NCI-H460 (cell line): Measurements from ENCODE around the gene HOXC11. TPM values are rescaled to one million over a fixed set of nuclear protein-coding genes. Genes with fewer than 3 reads are reported as not detected.

Experiments used
- DNase-seq: peaks from one replicate; pipeline ENCODE4 v3.0.0-alpha.2; 2016; ENCODE audit warnings: low read depth; ENCODE audit errors: extremely low read depth
- total RNA-seq: library from RNA; depleted of rRNA; stranded (reverse); fragments of >200 nt; shearing (Covaris generic); gene quantifications from 2 replicates; pipeline ENCODE4 v1.2.3, GENCODE V29; 2014

Gene HOXC11
- total RNA-seq, 1 experiment from 2014 or later, result 0.42 TPM

DNA sequence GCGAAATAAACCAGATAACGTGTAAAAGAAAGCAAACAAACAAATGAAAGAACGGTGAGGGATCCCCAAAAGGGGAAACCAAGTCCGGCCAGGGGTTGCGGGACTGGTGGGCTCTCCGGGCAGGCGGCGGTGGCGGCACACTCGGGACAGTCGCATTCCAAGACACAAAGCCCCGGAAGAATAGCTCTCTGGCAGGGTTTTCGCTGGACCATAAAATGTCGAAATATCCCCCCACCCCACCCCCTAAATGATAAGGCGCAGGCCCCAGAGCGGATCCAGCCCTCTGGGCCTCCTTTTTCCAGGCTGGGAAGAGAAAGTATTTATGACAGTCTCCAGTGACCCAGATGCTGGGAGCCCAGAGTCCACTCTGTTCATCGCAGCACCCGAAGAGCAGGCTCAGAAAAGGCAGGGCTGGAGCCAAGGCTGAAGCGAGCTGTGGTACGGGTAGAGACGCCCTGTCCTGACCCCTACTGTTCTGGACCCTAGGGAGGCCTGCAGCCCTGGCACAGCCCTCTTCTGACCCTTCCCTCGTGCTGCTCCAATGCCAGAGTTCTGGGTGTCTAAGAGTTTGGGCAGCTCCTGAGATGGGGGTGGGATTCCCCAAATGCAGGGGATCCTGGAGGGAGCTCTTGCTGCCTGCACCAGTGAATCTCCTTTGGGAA, 33.8 kb downstream of the HOXC11 start:
- no peak for DNase-seq

DNA sequence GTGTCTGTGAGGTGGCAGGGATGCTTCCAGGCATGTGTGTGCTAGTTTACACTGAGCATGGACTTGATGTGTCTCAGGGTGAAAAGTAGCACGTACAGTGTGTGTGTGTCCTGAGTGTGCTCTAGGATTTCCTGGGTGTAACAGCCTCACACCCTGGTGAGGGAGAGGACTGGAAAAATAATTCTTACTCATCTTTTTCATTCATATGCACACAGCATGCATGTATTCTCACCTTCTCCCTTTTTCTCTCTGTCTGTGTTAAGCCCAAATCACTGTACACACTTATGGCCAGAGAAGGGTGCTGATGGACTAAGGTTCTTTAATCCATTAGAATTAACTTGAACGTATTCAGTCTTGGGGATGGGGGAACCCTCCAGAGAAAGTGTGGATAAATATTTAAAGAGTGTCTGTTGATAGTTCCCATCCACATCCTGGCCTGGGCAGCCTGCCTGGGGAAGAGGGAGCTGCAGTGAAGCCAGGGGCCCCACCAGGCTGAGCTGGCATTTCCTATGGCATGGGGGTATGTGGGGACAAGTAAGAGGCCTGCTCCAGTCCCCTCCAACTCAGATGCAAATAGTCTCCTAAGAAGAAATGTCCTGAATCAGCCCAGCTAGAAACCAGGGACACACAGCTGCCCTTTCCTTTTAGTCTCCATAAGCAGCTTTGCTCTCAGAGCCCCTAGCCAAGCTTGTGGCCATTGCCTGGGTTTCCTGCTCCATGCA, 34.8 kb downstream of the HOXC11 start:
- DNase-seq, result no peak

DNA sequence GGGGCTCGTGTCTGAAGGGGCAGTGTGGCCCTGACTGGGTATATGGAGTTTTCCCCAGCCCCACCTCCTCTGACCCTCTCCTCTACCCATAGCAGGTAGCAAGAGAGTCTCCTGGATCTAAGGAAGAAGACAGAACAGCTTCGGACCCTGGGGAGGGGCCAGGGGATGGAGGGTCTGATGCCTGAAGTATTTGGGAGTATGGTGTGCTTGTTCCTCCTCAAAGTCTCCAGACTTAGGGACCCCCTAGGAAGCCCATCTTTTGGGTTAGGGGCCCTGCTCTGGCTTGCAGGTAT, 35.3 kb downstream of the HOXC11 start:
- DNase-seq, result no peak

DNA sequence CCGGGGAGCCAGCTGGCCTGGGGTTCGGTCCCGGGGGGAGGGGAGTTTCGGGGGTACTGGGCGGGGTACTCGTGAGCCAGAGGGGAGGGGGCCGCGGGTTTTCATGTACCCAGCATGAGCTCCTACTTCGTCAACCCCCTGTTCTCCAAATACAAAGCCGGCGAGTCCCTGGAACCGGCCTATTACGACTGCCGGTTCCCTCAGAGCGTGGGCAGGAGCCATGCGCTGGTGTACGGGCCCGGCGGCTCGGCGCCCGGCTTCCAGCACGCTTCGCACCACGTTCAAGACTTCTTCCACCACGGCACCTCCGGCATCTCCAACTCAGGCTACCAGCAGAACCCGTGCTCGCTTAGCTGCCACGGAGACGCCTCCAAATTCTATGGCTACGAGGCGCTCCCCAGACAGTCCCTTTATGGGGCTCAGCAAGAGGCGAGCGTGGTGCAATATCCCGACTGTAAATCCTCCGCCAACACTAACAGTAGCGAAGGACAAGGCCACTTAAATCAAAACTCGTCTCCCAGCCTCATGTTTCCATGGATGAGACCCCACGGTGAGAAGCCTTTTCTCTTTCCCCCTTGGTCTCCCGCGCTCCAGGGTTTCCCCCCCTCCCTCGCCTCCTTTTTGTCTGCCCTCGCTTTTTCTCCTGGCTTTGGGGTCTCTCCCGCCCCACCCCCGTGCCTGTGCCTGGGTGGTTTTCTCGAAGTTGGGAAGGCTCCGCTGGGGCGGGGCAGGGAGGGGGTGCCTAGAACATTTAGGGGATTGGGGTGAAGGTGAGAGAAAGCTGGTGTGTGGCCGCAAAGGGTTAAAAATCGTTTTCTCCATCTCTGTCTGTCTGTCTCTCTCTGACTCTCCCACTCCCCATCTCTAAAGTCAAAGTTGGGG, 36.5 kb downstream of the HOXC11 start:
- no peak for DNase-seq

DNA sequence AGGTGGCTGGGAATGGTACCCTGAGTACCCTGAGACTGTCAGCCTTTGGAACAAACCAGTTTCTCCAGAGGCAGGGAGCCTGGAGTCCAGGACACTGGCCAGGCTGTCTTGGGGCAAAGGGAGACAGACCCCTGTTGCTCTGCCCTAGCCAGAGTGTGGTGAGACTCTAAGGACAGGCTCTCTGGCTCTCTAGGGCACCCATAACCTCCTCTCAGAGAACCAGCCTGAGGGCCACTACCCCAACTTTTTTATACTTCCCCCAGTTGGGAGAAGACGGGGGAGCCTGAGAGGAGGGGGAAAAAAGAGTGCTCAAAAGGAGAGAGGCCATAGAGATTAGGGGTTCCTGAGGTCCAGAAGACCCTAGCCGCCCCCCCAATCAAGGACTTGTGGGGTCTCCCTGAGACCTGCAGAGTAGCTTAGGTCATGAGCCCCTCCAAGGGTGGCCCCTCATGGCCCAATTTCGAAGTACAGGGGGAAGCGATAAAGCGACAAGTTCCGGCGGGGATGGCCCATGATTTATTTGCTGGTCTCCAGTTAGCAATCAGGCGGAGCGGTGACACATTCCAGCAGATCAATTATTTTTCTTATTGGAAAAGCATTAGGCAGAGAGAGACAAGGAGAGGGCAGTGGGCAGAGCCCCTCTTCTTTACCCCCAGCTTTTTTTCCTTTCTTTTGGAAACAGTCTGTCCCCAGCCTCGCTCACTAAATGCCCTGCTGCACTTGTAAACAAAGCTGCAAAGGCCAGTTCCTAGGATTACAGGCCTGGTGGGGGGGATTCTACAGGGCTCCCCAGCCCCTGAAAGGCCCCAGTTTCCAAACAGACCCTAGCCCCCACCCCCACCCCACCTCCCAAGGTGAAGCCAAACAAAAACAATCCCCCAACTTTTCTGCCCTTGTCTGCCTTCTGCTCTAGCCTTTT, 37.4 kb downstream of the HOXC11 start:
- no peak for DNase-seq

DNA sequence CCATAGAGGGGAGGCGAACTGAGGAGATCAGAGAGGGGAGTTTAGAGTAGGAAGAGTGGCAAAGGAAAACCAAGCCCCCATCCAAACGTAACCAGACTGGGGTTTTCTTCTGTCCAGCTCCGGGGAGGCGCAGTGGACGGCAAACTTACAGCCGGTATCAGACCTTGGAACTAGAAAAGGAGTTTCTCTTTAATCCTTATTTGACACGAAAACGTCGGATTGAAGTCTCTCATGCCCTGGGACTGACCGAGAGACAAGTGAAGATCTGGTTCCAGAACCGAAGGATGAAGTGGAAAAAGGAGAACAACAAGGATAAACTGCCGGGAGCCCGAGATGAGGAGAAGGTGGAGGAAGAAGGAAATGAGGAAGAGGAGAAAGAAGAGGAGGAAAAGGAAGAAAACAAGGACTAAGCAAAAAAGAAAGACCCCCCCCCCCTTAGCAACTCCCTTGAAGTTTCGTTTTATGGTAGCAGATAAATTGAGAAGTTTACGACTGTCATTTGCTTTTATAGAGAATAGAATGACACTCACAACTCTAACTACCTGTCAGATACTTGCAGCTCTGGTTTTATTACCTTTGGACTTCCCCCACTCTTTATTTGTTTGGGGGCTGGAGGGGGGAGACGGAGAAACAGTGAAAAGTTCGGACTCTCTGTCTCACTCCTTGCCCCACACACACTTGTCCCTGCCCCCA, 38.2 kb downstream of the HOXC11 start:
- no peak for DNase-seq

DNA sequence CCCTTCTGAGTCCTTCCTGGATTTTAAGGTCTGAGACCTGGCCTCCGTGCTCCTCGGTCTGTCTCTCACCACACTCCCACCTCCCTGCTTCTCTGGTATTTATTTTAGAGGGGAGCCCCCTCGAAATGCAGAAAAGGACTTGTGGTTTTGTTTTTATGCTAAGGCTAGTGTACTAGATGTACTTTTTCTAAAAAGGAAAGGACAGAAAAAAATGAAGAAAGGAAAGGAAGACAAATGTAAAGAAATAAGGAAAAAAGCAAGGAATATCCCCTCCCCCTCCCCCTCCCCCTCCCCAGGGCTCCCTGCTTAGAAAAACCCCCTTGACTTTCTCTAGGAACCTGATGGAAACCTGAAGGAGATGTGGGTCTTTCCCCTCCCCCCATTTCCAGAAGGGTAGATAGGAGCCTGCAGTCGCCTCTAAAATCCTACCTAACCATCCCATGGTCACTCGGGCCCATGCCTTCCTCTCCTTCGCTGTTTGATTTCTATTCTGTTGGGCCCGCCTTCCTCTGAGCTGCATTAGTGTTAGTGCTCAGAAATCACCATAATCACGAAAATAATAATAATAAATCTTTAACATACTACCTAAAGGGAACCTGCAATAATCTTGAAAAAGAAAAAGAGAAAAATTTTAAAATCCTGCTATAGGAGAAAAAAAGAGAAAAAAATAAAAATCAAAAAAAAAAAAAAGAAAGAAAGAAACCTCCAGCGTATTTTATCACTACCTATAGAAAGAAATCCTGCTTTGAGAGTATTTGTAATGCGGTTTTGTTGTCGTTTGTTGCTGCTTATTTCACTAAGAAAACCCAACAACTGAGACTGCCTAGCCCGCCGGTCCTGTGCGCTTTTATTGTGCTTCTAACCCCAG, 39.0 kb downstream of the HOXC11 start:
- no peak for DNase-seq

DNA sequence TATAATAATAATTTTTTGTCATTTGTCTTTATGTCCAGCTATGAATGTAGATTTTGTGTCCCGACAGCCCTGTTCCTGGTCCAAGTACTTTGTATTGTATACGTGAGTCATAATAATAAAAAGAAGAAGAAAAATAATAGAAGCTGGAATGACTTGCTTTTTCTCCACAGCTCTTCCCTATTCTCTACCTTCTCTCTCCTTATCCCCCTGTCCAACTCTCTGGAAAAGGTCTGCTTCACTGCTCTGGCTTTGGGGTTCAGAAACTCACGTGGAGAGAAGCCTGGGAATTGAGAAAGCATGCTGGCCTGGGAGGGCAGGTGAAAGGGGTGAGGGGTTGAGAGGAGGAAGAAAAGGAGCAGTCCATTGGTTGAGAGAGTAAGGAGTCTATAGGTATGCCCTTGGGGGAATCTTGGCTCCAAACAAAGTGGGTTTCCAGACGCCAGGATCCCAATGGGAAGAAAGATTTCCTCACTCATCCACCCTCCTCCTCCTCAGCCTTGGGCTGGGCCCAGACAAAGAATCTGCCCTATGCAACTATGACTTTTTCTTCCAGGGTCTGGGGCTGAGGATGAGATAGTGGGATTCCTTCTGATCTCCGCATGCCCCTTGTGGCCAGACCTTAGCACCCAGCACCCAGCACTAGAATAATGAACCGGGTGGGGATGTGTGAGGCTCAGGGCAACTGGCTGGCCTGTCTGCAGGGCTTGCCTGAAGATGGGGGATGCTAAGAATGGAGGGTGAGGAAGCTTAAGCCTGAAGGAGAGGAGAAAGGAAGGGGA, 39.9 kb downstream of the HOXC11 start:
- DNase-seq, result no peak

DNA sequence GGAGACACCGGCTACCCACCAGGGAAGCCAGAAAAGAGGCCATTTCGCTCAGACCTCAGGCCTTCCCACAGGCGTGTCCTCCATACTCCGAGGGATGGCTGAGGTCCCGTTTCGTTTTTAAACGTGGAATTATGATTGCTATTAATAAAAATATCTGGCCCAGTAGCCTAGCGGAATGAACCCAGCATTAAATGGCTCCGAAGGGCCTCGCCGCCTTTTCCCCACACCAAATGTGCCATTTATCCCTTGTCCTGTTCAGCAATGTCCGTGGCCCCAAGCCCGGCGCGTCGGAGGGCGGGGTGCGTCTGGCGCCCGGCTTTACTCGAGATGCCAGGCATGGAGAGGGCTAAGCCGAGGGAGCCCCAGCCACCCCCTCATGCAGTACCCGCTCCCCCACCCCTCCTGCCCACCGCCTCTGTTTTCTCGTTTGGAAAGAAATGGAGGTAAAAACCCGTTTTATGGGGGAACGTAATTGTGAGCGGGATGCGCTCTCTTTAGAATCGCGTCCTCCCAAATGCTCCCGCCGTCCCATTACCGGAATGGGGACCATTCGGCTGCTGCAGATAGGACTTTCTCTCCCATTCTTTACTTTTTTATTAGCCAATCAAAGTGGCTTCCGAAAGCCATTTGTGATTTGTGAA, 41.6 kb downstream of the HOXC11 start:
- no peak for DNase-seq

DNA sequence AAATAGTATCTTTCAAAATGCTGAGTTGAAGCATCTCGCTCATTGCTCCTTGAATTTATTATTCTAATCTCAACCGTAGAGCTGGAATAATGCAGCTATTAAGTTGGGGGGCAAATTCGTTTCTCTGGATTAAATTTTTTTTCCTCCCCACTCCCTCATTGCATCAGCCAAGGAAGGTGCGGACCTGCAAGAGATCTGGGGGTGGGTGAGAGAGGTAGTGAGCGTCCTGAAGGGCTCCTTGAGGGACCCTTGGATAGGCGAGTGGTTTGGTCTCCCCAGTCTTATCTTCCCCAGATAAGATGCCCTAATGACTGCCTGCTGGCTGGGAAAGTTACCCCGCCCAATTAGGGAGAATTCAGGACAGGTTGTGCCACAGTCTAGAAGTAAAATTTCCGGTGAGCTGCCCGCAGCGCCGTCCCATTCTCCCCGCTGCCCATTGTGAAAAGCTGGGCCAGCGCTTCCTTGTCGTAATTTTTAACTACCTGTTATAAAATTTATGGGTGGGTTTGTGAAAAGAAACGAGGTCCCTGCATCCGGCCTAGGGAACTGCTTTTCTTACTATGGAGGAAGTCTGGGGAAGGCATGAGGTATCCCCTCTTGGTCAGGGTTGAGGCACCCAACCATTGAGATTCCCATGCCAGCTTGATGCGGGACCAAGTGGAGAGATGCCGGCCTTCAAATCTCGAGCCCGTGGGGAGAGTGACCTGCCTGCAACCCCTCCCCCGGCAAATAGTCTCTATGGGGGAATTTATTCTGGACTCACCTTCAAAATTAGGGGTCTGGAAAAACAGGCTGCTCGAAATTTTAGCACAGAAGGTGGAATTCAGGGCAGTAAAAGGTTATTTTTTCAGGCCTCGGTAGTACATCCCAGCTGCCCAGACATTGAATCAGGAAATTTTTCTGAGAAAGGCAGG, 42.3 kb downstream of the HOXC11 start:
- no peak for DNase-seq

DNA sequence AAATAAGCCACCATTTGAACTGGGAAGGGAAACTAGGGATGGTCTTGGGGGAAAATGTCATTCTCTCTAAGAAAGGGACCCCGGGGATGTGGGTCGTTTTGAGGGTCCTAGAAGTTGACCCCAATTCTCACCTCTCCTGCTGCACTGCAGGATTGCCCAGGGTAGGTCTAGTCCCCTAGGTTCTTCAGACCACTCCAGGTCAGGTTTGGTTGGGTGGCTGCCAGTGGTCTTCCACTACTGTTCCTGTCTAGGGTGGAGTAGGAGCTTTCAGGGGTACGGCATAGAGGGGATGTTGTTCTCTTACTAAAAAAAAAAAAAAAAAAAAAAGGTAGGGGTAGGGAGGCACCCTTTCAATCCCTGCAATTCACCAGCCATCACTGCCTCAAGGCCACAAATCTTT, 43.1 kb downstream of the HOXC11 start:
- no peak for DNase-seq

DNA sequence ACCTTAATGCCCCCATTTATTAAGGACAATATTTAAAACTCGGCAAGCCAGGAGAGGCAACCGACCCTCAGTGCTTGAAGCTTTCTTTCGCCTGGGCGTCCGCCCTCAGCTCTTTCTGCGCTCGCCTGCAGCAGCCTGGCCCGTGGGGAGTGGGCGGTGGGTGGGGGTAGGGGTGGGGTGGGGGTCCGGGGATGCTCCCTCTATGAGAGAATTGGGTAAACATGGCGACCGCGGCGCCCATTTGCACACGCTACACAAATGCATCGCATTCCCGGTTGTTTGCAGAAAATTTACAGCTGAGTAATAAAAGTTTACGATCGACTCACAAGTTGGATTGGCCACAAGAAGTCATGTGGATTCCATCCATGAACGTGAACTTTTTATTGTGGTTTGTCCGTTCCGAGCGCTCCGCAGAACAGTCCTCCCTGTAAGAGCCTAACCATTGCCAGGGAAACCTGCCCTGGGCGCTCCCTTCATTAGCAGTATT, 43.6 kb downstream of the HOXC11 start:
- DNase-seq, result peak; percentile 35

DNA sequence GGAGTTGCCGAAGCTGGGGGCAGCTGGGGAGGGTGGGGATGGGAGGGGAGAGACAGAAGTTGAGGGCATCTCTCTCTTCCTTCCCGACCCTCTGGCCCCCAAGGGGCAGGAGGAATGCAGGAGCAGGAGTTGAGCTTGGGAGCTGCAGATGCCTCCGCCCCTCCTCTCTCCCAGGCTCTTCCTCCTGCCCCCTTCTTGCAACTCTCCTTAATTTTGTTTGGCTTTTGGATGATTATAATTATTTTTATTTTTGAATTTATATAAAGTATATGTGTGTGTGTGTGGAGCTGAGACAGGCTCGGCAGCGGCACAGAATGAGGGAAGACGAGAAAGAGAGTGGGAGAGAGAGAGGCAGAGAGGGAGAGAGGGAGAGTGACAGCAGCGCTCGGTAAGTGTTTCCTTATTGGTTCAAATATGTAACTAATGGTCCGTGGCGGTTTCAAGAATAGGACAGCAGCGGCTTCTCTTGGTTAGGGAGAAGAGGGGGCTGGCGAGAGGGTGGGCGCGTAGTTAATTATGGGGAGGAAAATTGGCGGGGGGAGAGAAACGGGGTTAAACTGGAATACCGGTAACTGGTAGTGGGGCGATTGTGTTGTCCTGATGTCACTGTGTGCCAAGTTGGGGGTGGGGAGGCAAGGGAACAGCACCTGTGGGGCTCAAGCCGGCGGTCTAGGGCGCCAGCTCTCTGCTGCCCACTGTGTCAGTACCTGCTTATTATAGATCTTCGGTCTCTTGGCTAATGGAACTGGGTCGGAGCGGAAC, 44.3 kb downstream of the HOXC11 start:
- peak; percentile 17 for DNase-seq

DNA sequence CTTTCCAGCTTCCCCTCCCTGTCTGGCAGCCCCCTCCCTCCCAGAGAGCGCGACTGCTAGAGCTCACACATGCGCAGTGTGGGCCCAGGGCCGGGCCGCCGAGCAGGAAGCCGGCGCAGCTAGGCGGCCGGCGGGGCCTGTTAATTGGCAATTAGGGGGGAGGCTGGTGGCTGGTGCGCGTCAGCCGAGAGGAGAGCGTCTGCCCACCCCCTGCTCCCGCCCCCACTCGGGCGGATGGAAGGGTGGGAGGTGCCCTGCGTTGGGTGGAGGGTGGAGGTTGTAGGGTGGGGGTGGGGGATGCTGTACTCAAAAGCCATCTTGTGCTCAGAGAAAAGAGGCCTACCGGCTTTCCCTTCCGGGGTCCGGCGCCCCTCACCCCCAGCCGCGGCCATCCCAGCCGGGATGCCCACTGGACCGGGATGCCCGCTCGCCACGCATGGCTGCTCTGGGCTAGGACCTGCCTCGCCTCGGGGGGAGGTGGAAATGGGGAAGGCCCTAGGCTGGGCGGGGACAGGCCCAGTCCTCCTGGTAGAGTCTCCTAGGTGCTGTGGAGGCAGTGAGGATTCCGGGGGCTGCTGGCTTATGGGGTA, 45.0 kb downstream of the HOXC11 start:
- peak; percentile 75 for DNase-seq

DNA sequence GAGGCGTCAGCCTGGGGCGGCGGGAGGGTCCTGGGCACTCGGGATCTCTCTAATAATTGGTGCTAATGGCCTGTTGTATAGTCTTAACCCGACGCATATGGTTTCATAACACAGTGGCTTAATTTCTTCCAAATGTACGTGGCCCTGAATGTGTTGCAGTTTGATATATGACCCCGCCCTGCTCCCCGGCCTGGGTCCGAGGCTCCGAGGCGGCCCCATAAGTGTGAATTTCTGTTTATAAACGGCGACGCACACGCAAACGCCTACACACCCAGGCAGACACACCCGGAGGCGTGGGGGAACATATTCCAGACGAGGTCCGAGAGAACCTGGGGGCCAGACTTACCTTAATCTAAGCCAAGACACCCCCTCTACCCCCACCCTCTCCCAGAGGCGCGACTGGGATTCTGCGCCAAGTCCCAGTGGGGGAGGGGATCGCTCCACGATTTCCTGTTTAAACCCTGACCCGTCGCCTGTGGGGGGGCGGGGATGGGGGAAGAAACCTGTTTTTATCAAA, 45.6 kb downstream of the HOXC11 start:
- no peak for DNase-seq
